GM12873 (cell line): ENCODE data around the gene SLCO4A1.

Experiments used
- TF ChIP-seq, protein P1 (sequence below): IDR thresholded peaks from 2 replicates; pipeline ENCODE4 v1.5.1; 2012; ENCODE audit warnings: low read depth, mild to moderate bottlenecking, moderate library complexity, low read length, control low read depth; ENCODE audit not compliant: insufficient read depth; ENCODE audit errors: missing control alignments

Gene SLCO4A1

DNA sequence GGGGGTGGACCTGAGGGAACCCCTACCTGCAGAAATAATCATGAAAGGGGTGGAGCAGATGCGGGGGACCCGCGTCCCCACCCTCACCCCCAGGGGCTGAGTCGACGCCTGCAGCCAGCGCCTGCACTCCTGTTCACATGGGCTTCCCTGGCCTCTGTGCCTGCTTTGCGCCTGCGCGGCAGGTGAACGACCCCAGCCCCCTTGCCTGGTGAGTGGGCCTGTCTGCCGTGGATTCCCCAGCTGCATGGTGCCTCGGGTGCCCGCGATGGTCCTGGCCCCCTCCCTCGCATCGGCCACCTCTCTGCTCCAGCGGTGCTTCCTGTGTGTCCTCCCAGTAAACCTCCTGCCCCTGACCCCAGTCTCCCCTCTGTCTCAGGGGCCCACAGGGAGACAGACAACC, 47.6 kb downstream of the SLCO4A1 start:
- TF ChIP-seq, protein P1, sequence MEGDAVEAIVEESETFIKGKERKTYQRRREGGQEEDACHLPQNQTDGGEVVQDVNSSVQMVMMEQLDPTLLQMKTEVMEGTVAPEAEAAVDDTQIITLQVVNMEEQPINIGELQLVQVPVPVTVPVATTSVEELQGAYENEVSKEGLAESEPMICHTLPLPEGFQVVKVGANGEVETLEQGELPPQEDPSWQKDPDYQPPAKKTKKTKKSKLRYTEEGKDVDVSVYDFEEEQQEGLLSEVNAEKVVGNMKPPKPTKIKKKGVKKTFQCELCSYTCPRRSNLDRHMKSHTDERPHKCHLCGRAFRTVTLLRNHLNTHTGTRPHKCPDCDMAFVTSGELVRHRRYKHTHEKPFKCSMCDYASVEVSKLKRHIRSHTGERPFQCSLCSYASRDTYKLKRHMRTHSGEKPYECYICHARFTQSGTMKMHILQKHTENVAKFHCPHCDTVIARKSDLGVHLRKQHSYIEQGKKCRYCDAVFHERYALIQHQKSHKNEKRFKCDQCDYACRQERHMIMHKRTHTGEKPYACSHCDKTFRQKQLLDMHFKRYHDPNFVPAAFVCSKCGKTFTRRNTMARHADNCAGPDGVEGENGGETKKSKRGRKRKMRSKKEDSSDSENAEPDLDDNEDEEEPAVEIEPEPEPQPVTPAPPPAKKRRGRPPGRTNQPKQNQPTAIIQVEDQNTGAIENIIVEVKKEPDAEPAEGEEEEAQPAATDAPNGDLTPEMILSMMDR = no peak

DNA sequence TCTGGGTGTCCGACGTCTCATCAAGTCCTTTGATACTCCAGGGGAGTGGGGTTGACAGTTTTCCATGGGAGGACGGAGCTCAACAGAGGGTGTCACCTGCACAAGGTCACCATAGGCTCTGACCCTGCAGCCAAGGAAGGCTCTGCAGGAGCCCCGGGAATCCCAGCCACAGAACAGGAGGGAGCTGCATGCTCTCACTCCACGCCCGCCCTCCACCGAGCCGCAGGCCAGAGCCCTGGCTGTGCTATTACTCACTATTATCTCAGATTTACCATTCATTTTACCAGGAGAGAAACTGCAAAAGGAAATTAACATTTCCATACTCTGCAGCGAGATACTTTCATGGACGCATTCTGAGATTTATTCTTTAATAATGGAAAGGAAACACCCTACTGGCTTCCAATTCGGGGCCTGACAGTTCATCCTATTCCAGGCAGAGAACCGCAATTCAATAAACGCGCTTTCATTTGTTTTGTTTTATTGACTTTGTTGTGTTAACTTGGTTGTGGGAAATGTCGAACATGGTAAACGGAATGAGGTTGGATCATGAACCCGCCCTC, 48.0 kb downstream of the SLCO4A1 start:
- TF ChIP-seq, protein P1 = no peak

- TF ChIP-seq, protein P1 = no peak
Measured at GRCh38 chr20:62691487-62691886, 49.2 kb downstream of the SLCO4A1 start.

- TF ChIP-seq, protein P1 = no peak
Measured at GRCh38 chr20:62692176-62692575, 49.9 kb downstream of the SLCO4A1 start.

GRCh38 chr20:62692801-62693523, 50.7 kb downstream of the SLCO4A1 start:
- TF ChIP-seq, protein P1 = no peak

- TF ChIP-seq, protein P1 = no peak
Measured at GRCh38 chr20:62693524-62693922, 51.2 kb downstream of the SLCO4A1 start.

GRCh38 chr20:62694106-62694505, 51.8 kb downstream of the SLCO4A1 start:
- TF ChIP-seq, protein P1 = no peak
